IPS DF 6.9 (cell line): ENCODE results near the gene FASN.

ENCODE experiments used
- DNase-seq: peaks from one replicate; pipeline ENCODE4 v3.0.0-alpha.2; 2013; ENCODE audit warnings: low read depth, low spot score
- H3K27ac ChIP-seq: one replicate; pipeline ENCODE4 v1.5.1; 2013; ENCODE audit warnings: low read length, control low read depth
- H3K27me3 ChIP-seq: 2 replicates; pipeline ENCODE4 v1.6.1; 2013; ENCODE audit warnings: mild to moderate bottlenecking, low read length; ENCODE audit not compliant: control insufficient read depth, insufficient read depth
- H3K36me3 ChIP-seq: 2 replicates; pipeline ENCODE4 v1.6.1; 2013; ENCODE audit warnings: low read length; ENCODE audit not compliant: control insufficient read depth, insufficient read depth
- H3K4me1 ChIP-seq: 2 replicates; pipeline ENCODE4 v1.6.1; 2013; ENCODE audit warnings: low read length; ENCODE audit not compliant: control insufficient read depth, insufficient read depth
- H3K4me3 ChIP-seq: 2 replicates; pipeline ENCODE4 v1.5.1; 2013; ENCODE audit warnings: mild to moderate bottlenecking, low read length
- H3K9me3 ChIP-seq: 2 replicates; pipeline ENCODE4 v1.6.1; 2013; ENCODE audit warnings: low read length, inconsistent platforms; ENCODE audit not compliant: control insufficient read depth, insufficient read depth
- WGBS: extraction: QIAGEN DNeasy Blood & Tissue Kit; methylation state at CpG from one replicate; pipeline ENCODE4 v1.1.7; 2013; ENCODE audit warnings: mixed read lengths, missing lambda C conversion rate; ENCODE audit not compliant: insufficient read length, insufficient coverage; 5-methylcytosine and 5-hydroxymethylcytosine counted together

FASN gene

DNA sequence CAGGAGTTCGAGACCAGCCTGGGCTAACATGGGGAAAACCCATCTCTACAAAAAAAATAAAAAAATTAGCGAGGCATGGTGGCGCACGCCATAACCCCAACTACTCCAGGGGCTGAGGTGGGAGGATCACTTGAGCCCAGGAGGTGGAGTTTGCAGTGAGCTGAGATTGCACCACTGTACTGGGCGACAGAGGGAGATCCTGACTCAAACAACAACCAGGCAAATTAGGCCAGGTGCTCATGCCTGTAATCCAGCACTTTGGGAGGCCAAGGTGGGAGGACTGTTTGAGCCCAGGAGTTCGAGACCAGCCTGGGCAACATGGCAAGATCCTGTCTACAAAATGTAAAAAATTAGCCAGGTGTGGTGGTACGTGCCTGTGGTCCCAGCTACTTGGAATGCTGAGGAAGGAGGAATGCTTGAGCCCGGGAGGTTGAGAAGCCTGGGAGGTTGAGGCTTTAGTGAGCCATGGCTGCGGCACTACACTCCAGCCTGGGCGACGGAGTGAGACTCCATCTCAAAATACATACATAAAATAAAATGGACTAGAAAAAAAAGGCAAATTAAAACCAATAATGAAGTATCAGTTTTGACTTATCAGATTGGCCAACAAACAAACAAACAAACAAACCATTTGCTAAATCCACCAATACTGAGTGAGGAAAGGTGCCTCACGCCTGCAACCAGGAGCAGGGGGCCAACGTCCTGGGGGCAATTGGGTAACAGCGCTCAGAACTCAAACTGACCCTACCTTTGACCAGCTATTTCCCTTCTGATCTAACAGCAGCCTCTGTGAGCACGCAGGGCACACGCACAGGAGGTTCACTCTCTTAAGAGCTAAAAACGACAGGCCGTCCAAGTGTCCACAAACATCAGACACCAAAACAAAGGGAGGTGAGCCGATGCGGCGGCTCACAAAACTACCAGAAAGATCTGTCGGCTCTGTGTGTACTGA is 19.4 kb upstream of the FASN start:
- DNase-seq: no peak
- Histone ChIP-seq H3K4me3 (no peak overlapping the region), H3K9me3 (no peaks in the 10 kb centered on the region), H3K27me3 (no peaks in the 10 kb centered on the region), H3K27ac (no peak overlapping the region), H3K36me3 (no peaks in the 10 kb centered on the region), H3K4me1 (0 out of 2 replicates have a peak, but pooled peaks cover 2% of the 10 kb centered on the region)
- WGBS: no CpG with 5 or more reads among the region's 22 CpGs

GRCh38 chr17:82116246-82116645 is 18.2 kb upstream of the FASN start:
- Histone ChIP-seq H3K36me3 (no peaks in the 10 kb centered on the region), H3K4me3 (no peak overlapping the region), H3K27me3 (no peaks in the 10 kb centered on the region), H3K9me3 (no peaks in the 10 kb centered on the region), H3K27ac (no peak overlapping the region), H3K4me1 (0 out of 2 replicates have a peak, but pooled peaks cover 2% of the 10 kb centered on the region)
- no peak for DNase-seq
- no CpG with 5 or more reads among the region's 6 CpGs for WGBS

DNA sequence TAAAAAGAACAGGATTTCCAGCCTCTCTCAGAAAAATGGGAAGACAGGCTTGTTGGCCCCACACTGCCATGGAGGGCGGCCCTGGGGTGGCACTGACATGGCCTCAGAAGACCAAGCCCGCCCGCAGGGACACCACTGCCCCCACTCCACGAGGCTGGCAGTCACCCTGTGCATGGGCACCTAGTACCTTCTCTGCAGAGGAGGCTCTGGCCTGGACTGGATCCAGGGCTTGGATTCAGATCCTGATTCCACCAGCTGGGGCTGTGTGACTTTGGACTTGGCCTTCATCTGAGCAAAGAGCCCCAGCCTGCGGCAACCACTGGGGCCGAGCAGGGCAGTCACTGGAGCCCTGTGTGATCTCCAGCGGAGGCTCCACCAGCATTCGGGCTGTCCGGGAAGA is 16.8 kb upstream of the FASN start:
- DNase-seq: no peak
- Histone ChIP-seq H3K36me3 (no peaks in the 10 kb centered on the region), H3K4me3 (no peak overlapping the region), H3K27me3 (no peaks in the 10 kb centered on the region), H3K27ac (no peak overlapping the region), H3K9me3 (no peaks in the 10 kb centered on the region), H3K4me1 (0 out of 2 replicates have a peak, but pooled peaks cover 2% of the 10 kb centered on the region)
- no CpG with 5 or more reads among the region's 9 CpGs for WGBS

GRCh38 chr17:82114447-82114846 is 16.4 kb upstream of the FASN start:
- WGBS: no CpG with 5 or more reads among the region's 10 CpGs
- Histone ChIP-seq H3K9me3 (no peaks in the 10 kb centered on the region), H3K36me3 (no peaks in the 10 kb centered on the region), H3K27ac (no peak overlapping the region), H3K4me1 (0 out of 2 replicates have a peak, but pooled peaks cover 2% of the 10 kb centered on the region), H3K4me3 (no peak overlapping the region), H3K27me3 (no peaks in the 10 kb centered on the region)
- DNase-seq: no peak

DNA sequence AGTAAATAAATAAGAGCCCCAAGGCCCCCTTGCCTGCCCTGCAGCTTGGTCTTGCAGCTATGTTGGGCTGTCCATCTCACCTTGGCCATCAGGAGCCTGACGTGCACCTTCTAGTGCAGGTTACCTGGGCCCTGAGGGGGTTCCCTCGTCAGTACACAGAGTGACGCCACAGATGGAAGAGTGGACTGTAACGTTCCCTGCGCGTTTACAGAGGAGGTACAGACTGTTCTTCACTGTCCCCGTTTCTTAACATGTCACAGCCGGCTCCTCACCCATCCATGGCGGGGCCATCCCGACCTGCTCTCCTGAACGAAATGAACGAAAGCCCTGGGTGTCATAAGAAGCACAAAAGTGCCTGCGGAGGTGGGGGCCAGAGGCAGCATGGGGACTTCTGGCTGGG is 15.9 kb upstream of the FASN start:
- Histone ChIP-seq H3K27me3 (no peaks in the 10 kb centered on the region), H3K4me3 (no peak overlapping the region), H3K4me1 (0 out of 2 replicates have a peak, but pooled peaks cover 2% of the 10 kb centered on the region), H3K27ac (no peak overlapping the region), H3K9me3 (no peaks in the 10 kb centered on the region), H3K36me3 (no peaks in the 10 kb centered on the region)
- no CpG with 5 or more reads among the region's 13 CpGs for WGBS
- DNase-seq: no peak

GRCh38 chr17:82113422-82113821 is 15.4 kb upstream of the FASN start:
- WGBS: no CpG with 5 or more reads among the region's 9 CpGs
- Histone ChIP-seq H3K36me3 (no peaks in the 10 kb centered on the region), H3K27me3 (no peaks in the 10 kb centered on the region), H3K4me1 (0 out of 2 replicates have a peak, but pooled peaks cover 2% of the 10 kb centered on the region), H3K4me3 (no peak overlapping the region), H3K27ac (no peak overlapping the region), H3K9me3 (no peaks in the 10 kb centered on the region)
- no peak for DNase-seq

- no peak for DNase-seq
- Histone ChIP-seq H3K9me3 (no peaks in the 10 kb centered on the region), H3K27ac (no peak overlapping the region), H3K4me3 (no peak overlapping the region), H3K4me1 (peaks cover 2% of the 10 kb centered on the region; the same call in 1 of the 2 replicates), H3K27me3 (no peaks in the 10 kb centered on the region), H3K36me3 (0 out of 2 replicates have a peak, but pooled peaks cover 1% of the 10 kb centered on the region)
- no CpG with 5 or more reads among the region's 6 CpGs for WGBS
Observed at GRCh38 chr17:82112914-82113311, 14.9 kb upstream of the FASN start.

DNA sequence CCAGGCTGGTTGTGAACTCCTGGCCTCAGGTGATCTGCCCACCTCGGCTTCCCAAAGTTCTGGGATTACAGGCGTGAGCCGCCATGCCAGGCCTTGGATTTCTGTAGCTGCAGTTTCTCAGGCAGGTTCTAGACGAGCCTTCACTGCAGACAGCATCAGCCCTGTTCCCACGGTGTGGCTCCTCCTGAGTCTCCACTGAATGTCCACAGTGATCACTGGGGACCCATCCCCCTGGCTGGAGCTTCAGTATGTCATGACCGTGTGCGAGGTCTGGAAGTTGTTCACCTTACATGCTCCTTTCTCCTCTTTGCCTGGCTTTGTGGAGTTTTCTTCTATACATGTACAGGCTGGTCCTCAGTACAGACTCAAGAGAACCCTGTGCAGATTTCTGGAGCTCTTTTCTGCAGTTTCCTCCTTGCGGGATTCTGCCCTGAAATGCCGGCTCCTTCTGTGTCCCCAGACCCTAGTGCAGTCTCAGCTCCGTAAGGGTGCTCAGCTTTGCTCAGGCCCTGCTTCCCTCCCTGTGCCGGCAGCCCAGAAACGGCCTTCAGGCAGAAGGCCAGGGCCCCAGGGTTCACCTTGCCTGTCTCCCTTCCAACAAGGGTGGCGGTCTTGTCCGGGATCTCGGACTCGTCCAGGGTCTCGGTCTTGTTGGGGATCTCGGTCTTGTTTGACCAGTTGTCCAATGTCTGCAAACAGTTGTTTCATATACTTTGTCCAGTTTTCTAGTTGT is 14.3 kb upstream of the FASN start:
- peaks cover 2% of the 10 kb centered on the region; the same call in 1 of the 2 replicates for H3K4me1 ChIP-seq
- H3K27me3 ChIP-seq: no peaks in the 10 kb centered on the region
- DNase-seq: no peak
- 0 out of 2 replicates have a peak, but pooled peaks cover 3% of the 10 kb centered on the region for H3K36me3 ChIP-seq
- WGBS: no CpG with 5 or more reads among the region's 18 CpGs
- no peak overlapping the region for H3K27ac ChIP-seq
- H3K4me3 ChIP-seq: no peak overlapping the region
- H3K9me3 ChIP-seq: no peaks in the 10 kb centered on the region

- peaks cover 11% of the 10 kb centered on the region for H3K4me1 ChIP-seq
- H3K27me3 ChIP-seq: no peaks in the 10 kb centered on the region
- WGBS: no CpG with 5 or more reads among the region's 3 CpGs
- 0 out of 2 replicates have a peak, but pooled peaks cover 3% of the 10 kb centered on the region for H3K36me3 ChIP-seq
- no peak overlapping the region for H3K27ac ChIP-seq
- no peak for DNase-seq
- H3K9me3 ChIP-seq: no peaks in the 10 kb centered on the region
- H3K4me3 ChIP-seq: no peak overlapping the region
Observed at GRCh38 chr17:82110298-82110697, 12.3 kb upstream of the FASN start.

- no peak overlapping the region for H3K27ac ChIP-seq
- no peak for DNase-seq
Observed at GRCh38 chr17:82108961-82109475, 11.0 kb upstream of the FASN start.

More at GRCh38 chr17:82108961-82109475, 11.0 kb upstream of the FASN start:
- H3K36me3 ChIP-seq: 0 out of 2 replicates have a peak, but pooled peaks cover 3% of the 10 kb centered on the region
- H3K27me3 ChIP-seq: no peaks in the 10 kb centered on the region
- H3K9me3 ChIP-seq: no peaks in the 10 kb centered on the region
- H3K4me1 ChIP-seq: peaks cover 12% of the 10 kb centered on the region
- no peak overlapping the region for H3K4me3 ChIP-seq
- WGBS: no CpG with 5 or more reads among the region's 14 CpGs
